Uterus (tissue), 2 donors: ENCODE measurements around the gene MUC20.

Experiments used
- POLR2A ChIP-seq, 2 donors: fragments of 450-650 bp; IDR thresholded peaks; one replicate each; pipeline ENCODE4 v1.6.1; 2016; ENCODE audit warnings: antibody characterized with exemption in 2 of 2, mild to moderate bottlenecking in 1 of 2, moderate library complexity in 1 of 2
- TF ChIP-seq, protein P1 (sequence below), 4 experiments: fragments of 200-600 bp in 2 of 4; fragments of 450-650 bp in 2 of 4; sonication (generic) in 2 of 4; IDR thresholded peaks; one replicate each; pipeline ENCODE4 v1.5.1; 2016 to 2019; ENCODE audit warnings: antibody characterized with exemption in 4 of 4, mild to moderate bottlenecking in 2 of 4, moderate library complexity in 1 of 4

DNA sequence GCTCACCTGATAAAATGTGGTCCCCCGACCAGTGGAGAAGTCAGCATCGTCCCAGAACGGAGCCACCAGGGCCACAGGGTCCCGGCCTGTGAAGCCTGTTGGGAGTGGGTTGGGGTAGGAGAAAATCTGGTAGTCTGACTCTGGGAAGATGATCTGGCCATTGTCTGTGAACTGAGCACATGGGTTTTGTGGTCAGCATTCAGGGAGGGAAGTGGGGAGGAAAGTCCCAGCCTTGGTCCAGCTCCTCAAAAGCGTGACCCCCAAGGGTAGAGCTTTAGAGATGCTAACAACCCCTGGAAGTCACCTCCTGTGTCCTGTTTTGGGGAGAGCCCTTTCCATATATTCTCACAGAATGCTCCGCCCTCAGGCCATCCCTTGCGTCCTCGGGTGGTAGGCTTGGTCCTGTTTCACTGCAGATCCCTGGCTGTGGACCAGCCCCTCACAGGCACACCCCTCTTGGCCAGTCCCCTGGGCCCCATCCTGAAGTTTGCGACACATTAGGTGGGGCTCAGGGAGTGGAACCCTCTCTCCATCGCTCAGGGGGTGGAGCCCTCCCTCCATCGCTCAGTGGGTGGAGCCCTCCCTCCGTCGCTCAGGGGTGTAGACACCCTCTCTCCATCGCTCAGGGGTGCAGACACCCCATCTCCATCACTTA, 51.0 kb downstream of the MUC20 start:
- TF ChIP-seq, protein P1, sequence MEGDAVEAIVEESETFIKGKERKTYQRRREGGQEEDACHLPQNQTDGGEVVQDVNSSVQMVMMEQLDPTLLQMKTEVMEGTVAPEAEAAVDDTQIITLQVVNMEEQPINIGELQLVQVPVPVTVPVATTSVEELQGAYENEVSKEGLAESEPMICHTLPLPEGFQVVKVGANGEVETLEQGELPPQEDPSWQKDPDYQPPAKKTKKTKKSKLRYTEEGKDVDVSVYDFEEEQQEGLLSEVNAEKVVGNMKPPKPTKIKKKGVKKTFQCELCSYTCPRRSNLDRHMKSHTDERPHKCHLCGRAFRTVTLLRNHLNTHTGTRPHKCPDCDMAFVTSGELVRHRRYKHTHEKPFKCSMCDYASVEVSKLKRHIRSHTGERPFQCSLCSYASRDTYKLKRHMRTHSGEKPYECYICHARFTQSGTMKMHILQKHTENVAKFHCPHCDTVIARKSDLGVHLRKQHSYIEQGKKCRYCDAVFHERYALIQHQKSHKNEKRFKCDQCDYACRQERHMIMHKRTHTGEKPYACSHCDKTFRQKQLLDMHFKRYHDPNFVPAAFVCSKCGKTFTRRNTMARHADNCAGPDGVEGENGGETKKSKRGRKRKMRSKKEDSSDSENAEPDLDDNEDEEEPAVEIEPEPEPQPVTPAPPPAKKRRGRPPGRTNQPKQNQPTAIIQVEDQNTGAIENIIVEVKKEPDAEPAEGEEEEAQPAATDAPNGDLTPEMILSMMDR (IDR thresholded peaks at IDR 0.05) = no peak
- TF ChIP-seq POLR2A (IDR thresholded peaks at IDR 0.05) = no peak
